ENCODE data around the gene CLDN2.
"Not testable (repeated sequence)": the region's sequence is repeated elsewhere in the genome, so short reads cannot be mapped to it uniquely, and the experiment has no call there.

Gene CLDN2

GRCh38 chrX:106919932-106920452, at the start of gene CLDN2:
Gene CLDN2 (plus strand): TSS chrX:106920402. CDS start chrX:106928229, 7,827 bp downstream.
- intact Hi-C loops (cut with DNase I) = no loop called here
- peak in 1 of 10 donors; percentile 61 for DNase-seq

DNA sequence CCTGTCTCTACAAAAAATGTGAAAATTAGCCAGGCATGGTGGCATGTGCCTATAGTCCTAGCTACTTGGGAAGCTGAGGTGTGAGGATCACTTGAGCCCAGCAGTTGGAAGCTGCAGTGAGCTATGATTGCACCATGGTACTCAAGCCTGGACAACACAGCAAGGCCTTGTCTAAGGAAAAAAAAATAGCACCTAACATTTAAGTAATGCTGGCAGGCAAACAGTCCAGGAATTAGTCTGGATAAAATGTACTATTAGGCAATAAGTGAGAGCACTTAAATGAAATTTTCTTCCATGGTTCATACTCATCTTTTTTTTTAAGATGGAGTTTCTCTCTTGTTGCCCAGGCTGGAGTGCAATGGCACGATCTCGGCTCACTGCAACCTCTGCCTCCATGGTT, 47.4 kb upstream of the CLDN2 start:
- intact Hi-C loops (cut with DNase I); DNase-seq: not testable (repeated sequence)

DNA sequence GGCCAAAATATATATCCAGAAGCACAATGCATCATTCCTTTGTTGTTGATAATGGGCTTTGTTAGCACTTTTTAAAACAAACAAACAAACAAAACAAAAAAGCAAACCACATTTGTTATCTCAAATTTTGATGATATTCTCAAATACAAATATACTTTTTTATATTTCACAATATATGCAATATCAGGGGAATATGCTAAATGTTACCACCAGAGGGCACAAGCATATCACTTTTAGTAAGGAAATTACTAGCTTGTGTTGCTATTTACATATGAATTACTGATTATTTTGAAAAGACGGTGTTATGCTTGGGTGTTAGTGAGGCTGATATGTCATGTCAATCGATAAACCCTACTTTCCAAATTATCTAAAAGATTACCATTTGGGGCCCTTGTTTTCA, 46.1 kb upstream of the CLDN2 start:
- intact Hi-C loops (cut with DNase I) = no loop called here
- DNase-seq = no peak

GRCh38 chrX:106875151-106875550, 45.1 kb upstream of the CLDN2 start:
- no peak for DNase-seq
- intact Hi-C loops (cut with DNase I) = no loop called here

GRCh38 chrX:106889468-106889867, 30.7 kb upstream of the CLDN2 start:
- no peak for DNase-seq
- intact Hi-C loops (cut with DNase I) = no loop called here

GRCh38 chrX:106891762-106892460, 28.3 kb upstream of the CLDN2 start:
- no peak for DNase-seq
- intact Hi-C loops (cut with DNase I) = no loop called here

GRCh38 chrX:106894392-106894909, 25.8 kb upstream of the CLDN2 start:
- peak in 8 of 10 donors; percentile 40 to 93 (median 55) for DNase-seq
- intact Hi-C loops (cut with DNase I) = no loop called here

- intact Hi-C loops (cut with DNase I) = loop anchor here (5.0 kb wide), 1 partner anchor 57 kb away; no protein-coding TSS in a partner anchor
- DNase-seq = no peak
These were observed 25.2 kb upstream of the CLDN2 start for GRCh38 chrX:106894978-106895452.

DNA sequence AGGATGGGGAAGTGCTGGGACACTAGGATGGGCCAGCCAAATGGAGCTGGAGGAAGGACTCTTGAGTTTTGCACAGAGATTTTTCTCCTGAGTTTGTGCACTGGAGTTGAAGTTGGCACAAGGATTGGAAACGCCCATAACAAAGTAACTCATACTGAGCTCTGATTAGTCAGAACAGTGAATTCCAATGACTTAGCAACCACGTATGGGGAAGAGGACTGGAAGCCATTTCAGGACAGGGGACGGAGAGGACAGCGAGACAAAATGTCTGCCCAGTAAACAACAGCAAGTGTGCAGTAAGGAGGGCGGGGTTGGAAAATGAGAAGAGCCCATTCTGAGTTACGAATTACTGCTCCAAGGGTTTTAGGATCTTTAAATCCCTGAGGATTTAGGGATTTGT, 22.9 kb upstream of the CLDN2 start:
- DNase-seq = peak in 1 of 10 donors; percentile 20
- intact Hi-C loops (cut with DNase I) = loop anchor here (5.0 kb wide), 1 partner anchor 55 kb away; no protein-coding TSS in a partner anchor

GRCh38 chrX:106898462-106898861, 21.7 kb upstream of the CLDN2 start:
- intact Hi-C loops (cut with DNase I) = loop anchor here (5.0 kb wide), 1 partner anchor 54 kb away; no protein-coding TSS in a partner anchor
- no peak for DNase-seq

GRCh38 chrX:106899276-106899675, 20.9 kb upstream of the CLDN2 start:
- intact Hi-C loops (cut with DNase I) = loop anchor here (5.0 kb wide), 1 partner anchor 53 kb away; no protein-coding TSS in a partner anchor
- no peak for DNase-seq

DNA sequence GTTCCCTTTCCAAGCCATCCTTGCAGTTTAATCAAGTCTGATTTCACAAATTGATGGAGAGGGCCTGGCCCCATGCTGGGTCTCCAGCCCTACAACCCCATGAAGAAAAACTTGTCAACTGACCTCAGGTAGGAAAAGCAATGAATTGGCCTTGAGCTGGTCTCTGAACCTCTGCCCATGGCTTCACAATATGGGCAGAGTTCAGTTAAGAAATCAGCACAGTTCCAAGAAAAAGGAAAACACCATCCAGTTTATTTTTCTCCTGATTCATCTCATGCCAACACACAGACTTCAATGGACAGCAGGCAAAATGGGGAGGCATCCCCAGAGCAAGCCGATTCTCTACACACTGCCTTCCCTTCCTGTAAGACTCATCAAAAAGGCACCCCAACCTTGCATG, 20.4 kb upstream of the CLDN2 start:
- no peak for DNase-seq
- intact Hi-C loops (cut with DNase I) = loop anchor here (5.0 kb wide), 1 partner anchor 52 kb away; no protein-coding TSS in a partner anchor

GRCh38 chrX:106901341-106901740, 18.9 kb upstream of the CLDN2 start:
- intact Hi-C loops (cut with DNase I) = no loop called here
- peak in 1 of 10 donors; percentile 29 for DNase-seq

- DNase-seq = peak in 1 of 10 donors; percentile 47
- intact Hi-C loops (cut with DNase I) = no loop called here
These were observed 18.4 kb upstream of the CLDN2 start for GRCh38 chrX:106901781-106902219.

GRCh38 chrX:106902684-106903083, 17.5 kb upstream of the CLDN2 start:
- intact Hi-C loops (cut with DNase I) = no loop called here
- peak in 1 of 10 donors; percentile 59 for DNase-seq

DNA sequence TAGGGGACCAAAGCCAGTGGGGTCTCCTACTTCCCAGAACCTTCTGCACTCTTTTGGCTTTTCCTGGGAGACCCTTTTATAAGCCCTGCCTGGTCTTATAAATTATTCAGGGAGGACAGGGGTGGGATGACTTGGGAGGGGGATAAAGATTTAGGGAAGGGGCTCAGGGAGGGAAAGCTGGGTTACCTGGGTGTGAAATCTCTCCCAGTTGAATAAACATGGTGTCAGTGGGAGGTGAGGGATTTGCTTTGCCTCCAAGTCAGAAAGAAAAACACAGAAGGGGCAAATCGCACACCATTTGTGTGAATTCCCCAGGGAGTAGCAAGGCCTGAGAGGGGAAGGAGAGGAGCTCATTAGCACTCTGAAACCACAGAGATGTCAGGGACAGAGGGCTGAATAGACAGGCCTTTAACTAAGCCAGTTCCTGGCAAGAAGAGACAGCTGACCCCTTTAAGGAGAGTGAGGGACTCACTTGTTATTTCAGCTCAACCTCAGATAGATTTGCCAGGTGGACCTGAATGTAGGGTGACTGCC, 16.8 kb upstream of the CLDN2 start, which contains the start of gene RIPPLY1:
RIPPLY1 (minus strand) TSS at position 51 of the 534 bp plus-strand sequence. CDS start 54 bp downstream, outside the sequence.
- DNase-seq = peak in 1 of 10 donors; percentile 15
- intact Hi-C loops (cut with DNase I) = no loop called here

DNA sequence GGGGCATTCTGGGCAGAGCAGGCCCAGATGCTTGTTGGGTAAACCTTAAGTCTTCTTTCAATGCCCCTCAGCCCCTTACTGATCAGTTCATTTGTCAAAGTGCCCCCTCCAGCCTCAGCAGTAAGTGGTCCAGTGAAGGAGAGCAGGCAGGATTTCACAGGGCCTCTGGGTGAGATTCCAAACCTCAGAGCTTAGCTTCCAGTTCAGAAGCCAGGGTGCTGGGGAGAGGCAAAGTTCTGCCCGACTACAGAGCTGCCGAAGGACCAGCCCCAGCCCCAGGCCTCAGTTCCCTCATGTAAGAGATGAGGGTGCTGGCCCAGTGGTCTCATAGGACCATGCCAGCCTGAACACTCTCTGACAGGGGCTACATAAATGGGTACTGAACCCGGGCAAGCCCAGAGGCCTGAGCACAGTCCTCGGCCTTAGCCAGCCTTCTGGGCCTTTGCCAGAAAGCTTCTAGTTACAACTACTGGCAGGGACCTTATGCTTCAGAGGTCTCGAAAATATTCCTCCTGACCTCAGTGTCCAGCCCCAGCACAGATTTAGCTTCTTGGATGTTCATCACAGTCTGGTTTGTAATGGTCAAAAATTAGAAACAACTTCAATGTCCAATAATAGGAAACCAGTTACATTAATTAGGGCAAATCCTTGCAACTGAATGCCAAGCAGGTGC, 16.2 kb upstream of the CLDN2 start:
- peak in 1 of 10 donors; percentile 43 for DNase-seq
- intact Hi-C loops (cut with DNase I) = no loop called here

DNA sequence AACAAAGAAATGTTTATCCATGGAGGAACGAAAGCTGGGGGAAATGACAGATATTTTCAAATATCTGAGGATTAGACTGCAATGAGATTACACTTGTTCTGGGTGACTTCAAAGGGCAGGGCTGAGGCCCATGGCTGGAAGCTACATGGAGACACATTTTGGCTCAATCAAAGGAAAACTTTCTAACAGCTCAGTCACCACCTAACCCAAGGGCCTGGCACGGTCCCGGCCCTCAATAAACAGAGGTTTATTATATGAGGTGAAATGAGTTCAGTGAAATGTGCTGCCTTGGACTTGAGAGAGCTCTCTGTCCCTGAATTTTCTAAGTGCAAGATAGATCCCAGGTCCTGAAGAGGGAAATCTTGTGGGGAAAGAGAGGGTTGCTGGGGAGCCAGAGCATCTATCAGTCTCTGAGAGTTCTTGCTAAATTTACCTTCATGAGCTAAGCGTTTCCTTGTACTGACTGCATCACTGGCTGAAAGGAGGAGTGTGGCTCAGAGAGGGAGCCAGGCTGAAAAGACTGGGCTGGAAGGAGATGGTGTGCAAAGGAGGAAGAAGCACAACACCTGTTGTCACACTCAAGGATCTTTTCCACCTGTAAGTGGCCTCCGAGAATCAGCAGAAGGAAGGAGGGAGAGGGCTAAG, 15.0 kb upstream of the CLDN2 start:
- intact Hi-C loops (cut with DNase I) = no loop called here
- DNase-seq = peak in 1 of 10 donors; percentile 33

- DNase-seq = peak in 1 of 10 donors; percentile 36
- intact Hi-C loops (cut with DNase I) = no loop called here
These were observed 13.8 kb upstream of the CLDN2 start for GRCh38 chrX:106906361-106906760.

DNA sequence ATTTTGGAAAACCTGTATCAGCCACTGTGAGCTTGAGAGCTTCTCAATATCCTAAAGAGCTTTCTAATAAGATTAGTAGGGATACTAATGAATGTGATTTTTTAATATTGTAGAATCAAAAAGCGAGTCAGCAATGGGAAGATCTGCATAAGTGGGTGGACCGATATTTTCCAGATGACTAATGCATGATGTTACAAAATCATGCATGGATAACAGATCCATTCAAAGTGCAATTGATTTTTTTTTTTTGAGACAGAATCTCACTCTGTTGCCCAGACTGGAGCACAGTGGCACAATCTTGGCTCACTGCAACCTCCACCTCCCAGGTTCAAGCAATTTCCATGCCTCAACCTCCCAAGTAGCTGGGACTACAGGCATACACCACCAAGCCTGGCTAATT, 7.3 kb upstream of the CLDN2 start:
- intact Hi-C loops (cut with DNase I) = no loop called here

More for the DNA sequence above, 7.3 kb upstream of the CLDN2 start:
- DNase-seq = no peak

Data from posterior cingulate gyrus (tissue), 11 donors.